SU-DHL-6 (cell line): ENCODE results near the gene JAK1.

Experiments
- CTCF ChIP-seq: fragments of 200-600 bp; sonication (generic); IDR thresholded peaks from one replicate; pipeline ENCODE4 v1.5.1; 2017; ENCODE audit warnings: antibody characterized with exemption, mild to moderate bottlenecking, low read length, moderate library complexity; ENCODE audit not compliant: insufficient read depth, poor library complexity, severe bottlenecking
- EZH2phosphoT487 ChIP-seq: fragments of 200-600 bp; sonication (generic), shearing (Covaris generic); conservative IDR thresholded peaks from 2 replicates; pipeline ENCODE4 v1.6.1; 2018; ENCODE audit warnings: mild to moderate bottlenecking, antibody characterized with exemption, low read length, moderate library complexity, mixed read lengths

- TF ChIP-seq CTCF (no peak), EZH2phosphoT487 (no peak)
These were observed 127.9 kb downstream of the JAK1 start for GRCh38 chr1:64838486-64838885.
